ENCODE data around the gene CCIN.

Gene CCIN

GRCh38 chr9:36143245-36143641, 25.9 kb upstream of the CCIN start:
- Histone ChIP-seq H3K36me3 (ENCODE audit: low read depth) (no peaks in the 10 kb centered on the region), H3K9me3 (ENCODE audit: severe bottlenecking) (no peaks in the 10 kb centered on the region), H3K4me1 (ENCODE audit: insufficient read depth, poor library complexity, severe bottlenecking) (peaks cover under 1% of the 10 kb centered on the region), H3K4me3 (ENCODE audit: severe bottlenecking) (no peak overlapping the region), H3K27me3 (ENCODE audit: insufficient read depth, poor library complexity, severe bottlenecking) (no peaks in the 10 kb centered on the region), H3K27ac (ENCODE audit: poor library complexity, severe bottlenecking) (no peak overlapping the region)
- DNase-seq (ENCODE audit: low spot score) (no peak), ATAC-seq (ENCODE audit: low read depth) (no peak)
- no peak for TF ChIP-seq CTCF (IDR thresholded peaks at IDR 0.05; ENCODE audit: poor library complexity, severe bottlenecking)

- no peaks in the 10 kb centered on the region for H3K9me3 ChIP-seq (ENCODE audit: severe bottlenecking)
- no peak for TF ChIP-seq CTCF (IDR thresholded peaks at IDR 0.05; ENCODE audit: poor library complexity, severe bottlenecking)
- H3K4me3 ChIP-seq (ENCODE audit: severe bottlenecking) = no peak overlapping the region
- H3K4me1 ChIP-seq (ENCODE audit: insufficient read depth, poor library complexity, severe bottlenecking) = peaks cover 13% of the 10 kb centered on the region
- no peaks in the 10 kb centered on the region for H3K27me3 ChIP-seq (ENCODE audit: insufficient read depth, poor library complexity, severe bottlenecking)
- DNase-seq (ENCODE audit: low spot score) = no peak
- H3K27ac ChIP-seq (ENCODE audit: poor library complexity, severe bottlenecking) = no peak overlapping the region
- no peak for ATAC-seq (ENCODE audit: low read depth)
- no peaks in the 10 kb centered on the region for H3K36me3 ChIP-seq (ENCODE audit: low read depth)
Measured at GRCh38 chr9:36144309-36145232, 24.6 kb upstream of the CCIN start.

GRCh38 chr9:36145970-36146369, 23.2 kb upstream of the CCIN start:
- Histone ChIP-seq H3K4me3 (ENCODE audit: severe bottlenecking) (no peak overlapping the region), H3K27me3 (ENCODE audit: insufficient read depth, poor library complexity, severe bottlenecking) (no peaks in the 10 kb centered on the region), H3K27ac (ENCODE audit: poor library complexity, severe bottlenecking) (no peak overlapping the region), H3K9me3 (ENCODE audit: severe bottlenecking) (no peaks in the 10 kb centered on the region), H3K4me1 (ENCODE audit: insufficient read depth, poor library complexity, severe bottlenecking) (peaks cover 13% of the 10 kb centered on the region), H3K36me3 (ENCODE audit: low read depth) (no peaks in the 10 kb centered on the region)
- TF ChIP-seq CTCF (IDR thresholded peaks at IDR 0.05; ENCODE audit: poor library complexity, severe bottlenecking) = no peak
- ATAC-seq (ENCODE audit: low read depth) (no peak), DNase-seq (ENCODE audit: low spot score) (no peak)

- no peak for TF ChIP-seq CTCF (IDR thresholded peaks at IDR 0.05; ENCODE audit: poor library complexity, severe bottlenecking)
- Histone ChIP-seq H3K36me3 (ENCODE audit: low read depth) (no peaks in the 10 kb centered on the region), H3K27me3 (ENCODE audit: insufficient read depth, poor library complexity, severe bottlenecking) (no peaks in the 10 kb centered on the region), H3K9me3 (ENCODE audit: severe bottlenecking) (no peaks in the 10 kb centered on the region), H3K4me3 (ENCODE audit: severe bottlenecking) (no peak overlapping the region), H3K4me1 (ENCODE audit: insufficient read depth, poor library complexity, severe bottlenecking) (peaks cover 15% of the 10 kb centered on the region), H3K27ac (ENCODE audit: poor library complexity, severe bottlenecking) (no peak overlapping the region)
- DNase-seq (ENCODE audit: low spot score) (no peak), ATAC-seq (ENCODE audit: low read depth) (no peak)
Measured at GRCh38 chr9:36146651-36147050, 22.5 kb upstream of the CCIN start.

Measured in RWPE2 (cell line).